Right renal pelvis (tissue), 4 donors: ENCODE results near the gene TUBA3D. TPM values are rescaled to one million over a fixed set of nuclear protein-coding genes. Genes with fewer than 3 reads are reported as not detected.
"Not testable (repeated sequence)": the region's sequence is repeated elsewhere in the genome, so short reads cannot be mapped to it uniquely, and the experiment has no call there.

ENCODE experiments used
- DNase-seq, 4 donors: peaks; one replicate each; pipeline ENCODE4 v3.0.0-alpha.2; 2013; ENCODE audit warnings: low read depth in 4 of 4, low spot score in 3 of 4, missing footprints in 1 of 4
- polyA plus RNA-seq, 4 donors: library from polyadenylated mRNA; unstranded; fragments of 120-200 nt; gene quantifications; one replicate each; pipeline ENCODE4 v1.2.1, GENCODE V29; 2013; ENCODE audit not compliant: insufficient read length in 4 of 4

Gene TUBA3D
- polyA plus RNA-seq, 4 donors = 0.40 to 0.82 (median 0.50) TPM

GRCh38 chr2:131511969-131512870 lies 36.3 kb downstream of the TUBA3D start:
- DNase-seq = not testable (repeated sequence)

GRCh38 chr2:131514408-131515166 lies 38.7 kb downstream of the TUBA3D start:
- DNase-seq = not testable (repeated sequence)

DNA sequence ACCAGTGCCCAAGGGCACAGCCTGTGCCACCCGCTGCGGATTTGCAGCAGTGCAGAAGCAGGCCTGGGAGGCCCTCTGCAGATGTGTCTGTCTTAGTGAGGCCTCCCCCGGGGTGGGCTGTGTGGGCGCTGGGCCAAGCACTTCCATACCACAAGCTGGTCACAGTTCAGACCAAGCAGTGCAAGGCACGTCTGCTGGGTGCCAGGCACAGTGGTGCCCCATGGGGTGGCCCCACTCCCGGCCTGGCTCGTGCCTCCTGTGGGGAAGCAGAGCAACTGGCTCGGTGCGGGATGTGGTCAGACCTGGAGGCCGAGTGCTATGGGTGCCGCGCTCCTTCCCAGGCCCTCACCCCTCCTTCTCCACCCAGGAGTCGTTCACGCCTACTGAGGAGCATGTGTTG lies 39.3 kb downstream of the TUBA3D start:
- DNase-seq = not testable (repeated sequence)

DNA sequence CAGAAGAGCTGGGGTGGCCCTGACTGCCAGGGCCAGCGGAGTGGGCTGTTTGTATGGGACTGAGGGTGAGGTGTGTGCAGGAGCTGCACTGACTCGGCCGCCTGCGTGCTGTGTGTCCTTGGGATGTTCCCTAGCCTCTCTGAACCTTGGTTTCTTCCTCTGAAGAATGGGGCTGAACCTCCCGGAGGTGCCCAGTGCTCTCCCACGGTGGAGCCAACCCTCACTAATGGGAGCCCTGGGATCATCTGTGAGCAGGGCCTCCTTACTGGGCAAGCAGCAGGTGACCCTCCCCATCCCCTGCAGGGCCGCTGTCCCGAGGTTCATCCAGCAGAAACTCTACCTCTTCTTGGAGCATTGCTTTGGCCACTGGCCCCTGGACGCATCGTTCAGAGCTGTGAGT lies 40.1 kb downstream of the TUBA3D start:
- DNase-seq = no peak

DNA sequence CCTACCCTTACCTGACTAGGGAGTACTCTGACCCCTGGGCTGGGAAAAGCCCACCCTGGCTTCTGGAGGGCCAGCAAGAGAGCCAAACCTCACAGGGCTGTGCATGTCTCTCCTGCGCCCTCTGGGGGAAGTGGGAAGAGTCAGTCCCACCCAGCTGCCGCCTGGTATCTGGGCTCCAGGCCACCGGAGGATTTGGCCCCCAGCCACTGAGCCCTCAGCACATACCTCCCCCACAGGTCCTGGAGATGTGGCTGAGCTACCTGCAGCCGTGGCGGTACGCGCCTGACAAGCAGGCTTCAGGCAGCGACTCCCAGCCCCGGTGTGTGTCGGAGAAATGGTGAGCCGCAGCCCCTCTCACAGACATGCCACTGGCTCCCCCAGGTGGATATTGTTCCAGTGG lies 40.7 kb downstream of the TUBA3D start:
- not testable (repeated sequence) for DNase-seq

- DNase-seq = no peak
Observed at GRCh38 chr2:131517106-131517831, 41.4 kb downstream of the TUBA3D start.

DNA sequence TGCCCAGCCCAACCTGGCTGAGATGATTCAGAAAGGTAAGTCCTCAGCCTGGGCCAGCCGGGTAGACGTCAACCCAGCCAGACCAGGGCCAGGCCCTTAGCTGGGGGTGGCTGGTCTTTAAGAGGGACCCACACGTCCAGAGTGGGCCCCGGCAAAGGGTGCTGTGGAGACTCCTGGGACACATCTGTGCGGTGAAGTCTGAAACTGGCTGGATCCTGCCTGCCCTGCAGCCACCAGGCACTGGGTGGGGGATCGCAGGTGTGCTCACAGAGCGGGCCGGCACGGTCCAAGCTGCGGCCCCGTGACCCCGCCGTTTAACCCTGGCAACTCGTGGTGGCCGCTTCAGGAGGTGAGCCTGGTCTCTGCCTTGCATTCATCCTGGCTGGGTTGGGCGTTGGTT lies 41.9 kb downstream of the TUBA3D start:
- not testable (repeated sequence) for DNase-seq

DNA sequence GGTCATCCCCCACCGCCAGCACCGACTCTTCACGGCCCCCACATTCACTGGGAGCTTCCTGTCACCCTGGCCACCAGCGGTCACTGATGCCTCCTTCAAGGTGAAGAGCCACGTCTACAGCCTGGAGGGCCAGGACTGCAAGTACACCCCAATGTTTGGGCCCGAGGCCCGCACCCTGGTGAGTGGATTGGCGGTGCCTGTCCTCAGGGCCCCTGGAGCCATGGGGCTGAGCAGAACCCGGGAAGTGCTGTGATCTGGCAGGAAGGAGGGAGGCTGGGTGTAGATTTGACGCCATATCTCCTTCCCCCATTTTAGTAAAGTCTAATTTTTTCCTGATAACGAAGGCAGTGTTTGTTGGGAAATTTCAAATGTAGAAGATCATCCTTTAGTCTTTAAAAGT lies 42.6 kb downstream of the TUBA3D start:
- DNase-seq = not testable (repeated sequence)

DNA sequence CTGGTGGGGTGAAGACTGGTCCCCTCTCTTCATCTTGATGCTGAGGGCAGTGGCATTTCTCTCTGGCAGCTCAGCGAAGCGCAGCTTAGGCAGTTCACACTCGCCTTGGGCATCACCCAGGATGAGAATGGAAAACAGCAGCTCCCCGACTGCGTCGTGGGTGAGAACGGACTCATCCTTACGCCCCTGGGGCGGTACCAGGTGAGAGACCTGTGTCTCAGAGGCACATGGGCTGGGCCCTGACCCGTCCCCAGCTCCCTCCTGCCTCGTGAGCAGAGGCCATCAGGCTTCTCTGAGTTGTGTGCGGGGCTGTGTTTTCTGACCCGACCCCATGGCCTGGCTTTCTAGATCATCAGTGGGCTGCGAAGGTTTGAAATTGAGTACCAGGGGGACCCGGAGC lies 43.5 kb downstream of the TUBA3D start:
- DNase-seq = no peak

DNA sequence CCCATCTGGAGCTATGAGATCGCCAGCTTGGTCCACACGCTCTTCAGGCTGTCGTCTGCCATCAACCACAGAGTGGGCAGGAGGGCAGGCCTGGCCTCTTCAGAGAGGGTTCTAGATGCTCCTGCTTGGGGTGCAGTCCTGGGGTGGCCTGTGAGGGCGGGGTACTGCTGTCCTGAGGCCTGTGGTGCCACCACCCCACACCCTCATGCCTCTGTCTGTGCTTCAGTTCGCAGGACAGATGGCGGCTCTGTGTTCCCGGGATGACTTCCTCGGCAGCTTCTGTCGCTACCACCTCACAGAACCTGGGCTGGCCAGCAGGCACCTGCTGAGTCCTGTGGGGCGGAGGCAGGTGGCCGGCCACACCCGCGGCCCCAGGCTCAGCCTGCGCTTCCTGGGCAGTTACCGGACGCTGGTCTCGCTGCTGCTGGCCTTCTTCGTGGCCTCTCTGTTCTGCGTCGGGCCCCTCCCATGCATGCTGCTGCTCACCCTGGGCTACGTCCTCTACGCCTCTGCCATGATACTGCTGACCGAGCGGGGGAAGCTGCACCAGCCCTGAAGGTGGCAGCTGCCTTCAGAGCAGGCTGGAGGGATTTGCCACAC lies 44.1 kb downstream of the TUBA3D start:
- DNase-seq = not testable (repeated sequence)

GRCh38 chr2:131520526-131520925 lies 44.6 kb downstream of the TUBA3D start:
- no peak for DNase-seq

- not testable (repeated sequence) for DNase-seq
Observed at GRCh38 chr2:131521524-131521923, 45.6 kb downstream of the TUBA3D start.

- no peak for DNase-seq
Observed at GRCh38 chr2:131521961-131522781, 46.3 kb downstream of the TUBA3D start.

GRCh38 chr2:131525256-131525655 lies 49.3 kb downstream of the TUBA3D start:
- not testable (repeated sequence) for DNase-seq

GRCh38 chr2:131527131-131528001 lies 51.4 kb downstream of the TUBA3D start, which contains the start of gene CCDC74A:
Gene CCDC74A, plus strand, starts transcription at chr2:131527888. Its CDS starts 83 bp downstream, at chr2:131527971.
- DNase-seq = peak in 3 of 4 donors; percentile 26 to 31 (median 30)

GRCh38 chr2:131528981-131529863 lies 53.3 kb downstream of the TUBA3D start:
- DNase-seq = not testable (repeated sequence)

- not testable (repeated sequence) for DNase-seq
Observed at GRCh38 chr2:131529864-131530445, 54.0 kb downstream of the TUBA3D start.
